ENCODE data around the gene SYNDIG1L. TPM values are rescaled to one million over a fixed set of nuclear protein-coding genes. Genes with fewer than 3 reads are reported as not detected.

The SYNDIG1L gene
- total and polyA plus RNA-seq, 2 of the 8 experiments (the other 6 are each of a cell fraction or from before 2014, with no cell fraction given): 3.0 to 3.2 TPM

DNA sequence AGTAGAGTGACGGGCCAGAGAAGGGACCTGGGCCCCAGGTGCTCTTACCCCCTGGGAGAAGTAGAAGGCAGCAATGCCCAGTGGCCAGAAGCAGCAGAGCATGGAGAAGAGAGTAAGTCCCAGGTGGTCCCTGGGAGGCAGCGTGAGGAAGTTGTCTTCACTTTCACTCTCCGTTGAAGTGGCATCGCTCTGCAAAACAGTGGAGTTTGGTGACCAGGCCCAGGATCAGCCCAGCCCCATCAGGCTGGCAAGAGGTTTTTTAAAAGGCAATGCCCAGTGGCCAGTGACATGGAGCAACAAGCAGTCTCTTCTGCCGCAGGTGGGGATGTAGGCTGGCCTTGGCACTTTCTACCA lies 18.2 kb downstream of the SYNDIG1L start (continued):
- TF ChIP-seq BACH1 (IDR thresholded peaks at IDR 0.05; ENCODE audit: low read length) (no peak), FOSL1 (IDR thresholded peaks at IDR 0.05; ENCODE audit: insufficient read depth, low read depth, low read length) (no peak), CBX5 (IDR thresholded peaks at IDR 0.05; ENCODE audit: low read depth, low read length) (no peak)

All from H1 (cell line).